GM12878 (cell line): ENCODE measurements around the gene PCYOX1L.

ENCODE experiments used
- BCLAF1 ChIP-seq: fragments of 450-650 bp; IDR thresholded peaks from 2 replicates; pipeline ENCODE4 v1.6.1; 2017; ENCODE audit warnings: antibody characterized with exemption, mild to moderate bottlenecking, moderate library complexity
- BMI1 ChIP-seq: fragments of 450-650 bp; IDR thresholded peaks from 2 replicates; pipeline ENCODE4 v1.6.1; 2016; ENCODE audit warnings: mild to moderate bottlenecking, moderate library complexity, borderline replicate concordance
- CEBPB ChIP-seq, 2 experiments: fragments of 150-350 bp in 1 of 2; IDR thresholded peaks; 2 replicates each; pipeline ENCODE4 v1.6.1; 2012 to 2014; ENCODE audit warnings: low read depth in 2 of 2, low read length in 2 of 2, borderline replicate concordance in 1 of 2, inconsistent platforms in 1 of 2
- CTCF ChIP-seq, 3 experiments: IDR thresholded peaks in 2 of 3; conservative IDR thresholded peaks in 1 of 3; 2 replicates each; pipeline ENCODE4 v1.5.1; 2011; ENCODE audit warnings: low read depth in 3 of 3, low read length in 3 of 3, mild to moderate bottlenecking in 3 of 3, control low read depth in 2 of 3, moderate library complexity in 2 of 3, inconsistent platforms in 1 of 3, mixed read lengths in 1 of 3; ENCODE audit not compliant: control insufficient read depth in 2 of 3, insufficient read depth in 1 of 3; ENCODE audit errors: extremely low read depth in 1 of 3
- FOXM1 ChIP-seq: IDR thresholded peaks from 2 replicates; pipeline ENCODE4 v1.6.1; 2012; ENCODE audit warnings: low read depth, mild to moderate bottlenecking, inconsistent platforms, low read length, moderate library complexity
- IKZF2 ChIP-seq, 2 experiments: fragments of 450-650 bp; IDR thresholded peaks; 2 replicates each; pipeline ENCODE4 v1.6.1; 2017; ENCODE audit warnings: mild to moderate bottlenecking in 2 of 2, moderate library complexity in 2 of 2
- MXI1 ChIP-seq: fragments of 150-350 bp; IDR thresholded peaks from 2 replicates; pipeline ENCODE4 v1.6.1; 2011; ENCODE audit warnings: low read depth, mild to moderate bottlenecking, inconsistent platforms, low read length, improper control_type of control experiment
- MYC ChIP-seq: IDR thresholded peaks from 2 replicates; pipeline ENCODE4 v1.6.1; 2011; ENCODE audit warnings: mild to moderate bottlenecking, low read length, moderate library complexity, inconsistent platforms; ENCODE audit not compliant: insufficient read depth, insufficient replicate concordance, insufficient read length, severe bottlenecking
- POLR2AphosphoS5 ChIP-seq: IDR thresholded peaks from 2 replicates; pipeline ENCODE4 v1.6.1; 2011; ENCODE audit warnings: mild to moderate bottlenecking, low read length, inconsistent platforms
- RFX5 ChIP-seq: IDR thresholded peaks from 2 replicates; pipeline ENCODE4 v1.6.1; 2011; ENCODE audit warnings: low read depth, low read length, improper control_type of control experiment
- ZNF274 ChIP-seq: IDR thresholded peaks from one replicate; pipeline ENCODE4 v1.8.0; 2011; ENCODE audit not compliant: insufficient read length, insufficient read depth
- ZNF592 ChIP-seq: fragments of 450-650 bp; IDR thresholded peaks from 2 replicates; pipeline ENCODE4 v1.6.1; 2017; ENCODE audit warnings: mild to moderate bottlenecking, moderate library complexity

- TF ChIP-seq ZNF274 (no peak), MXI1 (no peak), IKZF2 (IDR thresholded peaks at IDR 0.05) (no peak), CEBPB (IDR thresholded peaks at IDR 0.05; ENCODE audit: borderline replicate concordance in 1 of 2, low read depth in 2 of 2, low read length in 2 of 2) (no peak), POLR2AphosphoS5 (no peak), FOXM1 (no peak), MYC (no peak), ZNF592 (no peak), CTCF (IDR thresholded peaks at IDR 0.05 in 2 of 3, conservative IDR thresholded peaks at IDR 0.05 in 1 of 3; ENCODE audit: control insufficient read depth in 2 of 3, extremely low read depth in 1 of 3, insufficient read depth in 1 of 3, low read depth in 3 of 3, low read length in 3 of 3) (no peak), BCLAF1 (no peak), RFX5 (no peak), BMI1 (no peak)
Observed at GRCh38 chr5:149344151-149344550, 13.7 kb upstream of the PCYOX1L start.
